Omental fat pad (tissue), 4 donors: ENCODE results near the gene GALNT13. TPM values are rescaled to one million over a fixed set of nuclear protein-coding genes. Genes with fewer than 3 reads are reported as not detected.

Experiments
- ATAC-seq: fragments of 150-250 bp; one replicate; pipeline ENCODE4 v1.9.1; 2016; ENCODE audit warnings: mild to moderate bottlenecking, moderate library complexity; ENCODE audit not compliant: low FRiP score
- DNase-seq: peaks from one replicate; pipeline ENCODE4 v3.0.0-alpha.2; 2019; ENCODE audit warnings: low spot score
- total RNA-seq, 4 donors: library from RNA; depleted of rRNA; stranded (reverse); fragments of >200 nt; gene quantifications; one replicate each; pipeline ENCODE4 v1.1.0, GENCODE V29; 2016
- TF ChIP-seq, protein P1 (sequence below), 3 donors: fragments of 450-650 bp; IDR thresholded peaks; one replicate each; pipeline ENCODE4 v1.5.1; 2016 to 2017; ENCODE audit warnings: antibody characterized with exemption in 3 of 3, mild to moderate bottlenecking in 3 of 3, moderate library complexity in 2 of 3

Gene GALNT13
- total RNA-seq = 1 to 10 TPM in 1 of 4 donors, under 1 TPM in 3; 0.38 to 1.8 (median 0.54) TPM

DNA sequence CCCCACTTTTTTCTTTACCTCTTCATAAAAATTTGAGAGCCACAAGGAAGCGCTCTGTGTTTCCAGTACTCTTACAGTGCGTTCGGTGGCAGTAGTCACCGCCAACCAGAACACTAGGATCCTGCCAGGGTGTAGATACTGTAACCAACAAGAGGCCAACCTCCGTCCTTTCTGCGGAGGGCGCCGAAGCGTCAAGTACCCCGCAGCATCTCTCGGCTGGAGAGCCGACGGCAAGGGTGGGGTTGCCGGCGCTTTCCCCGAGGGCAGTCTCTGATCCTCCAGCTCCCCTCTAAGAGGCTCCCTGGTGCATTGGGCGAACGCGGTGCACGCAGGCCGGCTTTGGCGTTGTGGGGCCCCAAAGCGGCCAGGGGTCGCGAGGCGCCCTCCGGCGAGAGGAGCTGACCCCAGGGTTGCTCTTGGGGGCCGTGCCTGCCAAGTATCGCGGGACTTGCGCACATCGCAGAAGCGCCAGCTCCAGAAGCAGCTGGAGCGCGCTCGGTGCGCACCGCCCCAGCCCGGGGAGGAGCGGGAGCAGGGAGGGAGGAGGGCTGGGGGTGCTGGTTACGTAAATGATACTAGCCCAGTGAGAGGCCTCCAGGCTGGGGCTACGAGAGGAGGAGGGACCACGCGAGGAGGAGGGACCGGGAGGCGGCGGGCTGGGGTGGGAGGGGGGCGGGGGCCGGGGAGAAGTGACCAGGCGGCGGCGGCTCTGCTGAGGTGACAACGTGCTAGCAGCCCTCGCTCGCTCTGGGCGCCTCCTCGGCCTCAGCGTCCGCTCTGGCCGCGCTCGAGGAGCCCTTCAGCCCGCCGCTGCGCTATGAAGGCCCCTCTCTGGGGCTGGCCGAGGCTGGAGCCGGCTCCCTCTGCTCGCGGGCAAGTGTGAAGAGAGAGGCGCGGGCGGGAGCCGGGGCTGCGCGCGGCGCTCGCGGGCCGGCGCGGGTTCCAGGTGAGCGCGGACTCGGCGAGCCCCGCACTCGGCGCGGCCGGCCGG, at the start of gene GALNT13:
TSS of gene GALNT13 (plus strand) at position 692 of the 991 bp plus-strand sequence.
- TF ChIP-seq, protein P1, sequence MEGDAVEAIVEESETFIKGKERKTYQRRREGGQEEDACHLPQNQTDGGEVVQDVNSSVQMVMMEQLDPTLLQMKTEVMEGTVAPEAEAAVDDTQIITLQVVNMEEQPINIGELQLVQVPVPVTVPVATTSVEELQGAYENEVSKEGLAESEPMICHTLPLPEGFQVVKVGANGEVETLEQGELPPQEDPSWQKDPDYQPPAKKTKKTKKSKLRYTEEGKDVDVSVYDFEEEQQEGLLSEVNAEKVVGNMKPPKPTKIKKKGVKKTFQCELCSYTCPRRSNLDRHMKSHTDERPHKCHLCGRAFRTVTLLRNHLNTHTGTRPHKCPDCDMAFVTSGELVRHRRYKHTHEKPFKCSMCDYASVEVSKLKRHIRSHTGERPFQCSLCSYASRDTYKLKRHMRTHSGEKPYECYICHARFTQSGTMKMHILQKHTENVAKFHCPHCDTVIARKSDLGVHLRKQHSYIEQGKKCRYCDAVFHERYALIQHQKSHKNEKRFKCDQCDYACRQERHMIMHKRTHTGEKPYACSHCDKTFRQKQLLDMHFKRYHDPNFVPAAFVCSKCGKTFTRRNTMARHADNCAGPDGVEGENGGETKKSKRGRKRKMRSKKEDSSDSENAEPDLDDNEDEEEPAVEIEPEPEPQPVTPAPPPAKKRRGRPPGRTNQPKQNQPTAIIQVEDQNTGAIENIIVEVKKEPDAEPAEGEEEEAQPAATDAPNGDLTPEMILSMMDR (IDR thresholded peaks at IDR 0.05) = no peak
- DNase-seq (no peak), ATAC-seq (peak; percentile 82)

GRCh38 chr2:153823880-153824279, 47.8 kb upstream of the GALNT13 start:
- TF ChIP-seq, protein P1 (IDR thresholded peaks at IDR 0.05) = no peak
- ATAC-seq (no peak), DNase-seq (no peak)

- TF ChIP-seq, protein P1 (IDR thresholded peaks at IDR 0.05) = no peak
- no peak for DNase-seq
- no peak for ATAC-seq
Measured at GRCh38 chr2:153828335-153828734, 43.4 kb upstream of the GALNT13 start.

DNA sequence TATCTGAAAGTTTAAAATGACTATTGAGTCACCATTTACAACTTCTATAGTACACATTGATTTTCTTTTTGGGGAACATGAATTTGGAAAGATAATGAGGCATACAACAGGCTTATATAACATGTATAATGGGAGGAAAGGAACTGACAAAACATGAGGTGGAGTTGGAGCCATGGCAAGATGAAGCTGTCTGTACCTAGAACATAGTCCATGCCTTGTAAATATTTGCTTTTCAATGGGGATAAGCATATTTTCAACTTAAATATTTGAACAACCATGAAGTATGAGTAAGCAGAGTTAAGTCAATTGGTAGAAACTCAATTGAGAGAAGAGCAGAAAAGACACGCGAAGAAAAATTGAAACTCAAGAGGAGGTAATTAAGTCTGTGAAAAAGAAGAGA, 37.1 kb upstream of the GALNT13 start:
- no peak for ATAC-seq
- TF ChIP-seq, protein P1 (IDR thresholded peaks at IDR 0.05) = no peak
- no peak for DNase-seq

- TF ChIP-seq, protein P1 (IDR thresholded peaks at IDR 0.05) = no peak
- no peak for ATAC-seq
- DNase-seq = no peak
Measured at GRCh38 chr2:153858250-153858649, 13.5 kb upstream of the GALNT13 start.

DNA sequence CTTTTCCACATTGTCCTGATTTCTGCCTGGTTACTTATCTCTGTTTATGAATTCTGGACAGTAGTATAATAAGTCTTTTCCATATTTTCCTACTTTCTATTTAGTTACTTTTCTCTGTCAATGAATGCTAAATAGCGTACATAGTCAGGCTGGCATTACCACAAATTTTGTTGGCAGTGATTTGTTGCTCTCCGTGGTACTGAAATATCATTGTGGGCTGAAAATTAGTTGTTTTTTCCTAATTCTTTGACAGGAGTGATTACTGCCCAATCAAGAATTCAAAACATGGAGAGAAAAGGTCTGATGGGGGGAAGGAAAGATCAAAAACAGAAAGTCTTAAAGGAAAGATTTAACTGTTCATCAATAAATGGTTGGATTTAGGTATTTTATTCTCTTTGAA, 7.7 kb upstream of the GALNT13 start:
- no peak for DNase-seq
- no peak for ATAC-seq
- TF ChIP-seq, protein P1 (IDR thresholded peaks at IDR 0.05) = no peak

DNA sequence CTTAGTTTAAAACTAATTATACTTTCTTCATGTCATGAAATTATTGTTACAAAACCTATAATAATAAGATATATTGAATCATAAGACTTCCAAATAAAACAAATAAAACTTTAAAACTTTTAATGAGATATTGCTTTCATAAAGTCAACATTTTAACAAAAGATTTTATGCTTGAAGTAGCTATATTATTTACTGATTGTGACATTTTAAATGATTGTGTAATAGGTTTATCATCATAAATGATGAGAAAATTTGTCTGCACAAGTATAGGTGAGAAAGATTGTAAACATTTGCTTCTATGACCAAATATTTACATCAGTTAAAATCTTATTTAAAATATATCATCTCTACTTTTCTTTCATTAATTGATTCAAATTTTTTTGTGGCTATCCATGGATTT, 5.1 kb upstream of the GALNT13 start:
- TF ChIP-seq, protein P1 (IDR thresholded peaks at IDR 0.05) = no peak
- ATAC-seq (no peak), DNase-seq (no peak)
